HEK293T (cell line): Measurements from ENCODE around the gene DOCK1.

Experiments
- CTCF ChIA-PET: fragments of 350-600 bp; formaldehyde crosslinking; extraction: SDS; loops from one replicate; lab custom pipeline; 2021; ENCODE audit warnings: antibody characterized with exemption, inconsistent platforms; lab: Yijun Ruan, JAX
- POLR2A ChIA-PET: fragments of 350-600 bp; formaldehyde crosslinking; extraction: SDS; loops from one replicate; lab custom pipeline; 2020; ENCODE audit warnings: antibody characterized with exemption, inconsistent platforms; lab: Yijun Ruan, JAX
- DNase-seq: peaks from one replicate; pipeline ENCODE4 v3.0.0; 2012; ENCODE audit warnings: mixed read lengths; ENCODE audit errors: extremely low spot score
- ARNT ChIP-seq: fragments of 450-650 bp; IDR thresholded peaks from 2 replicates; pipeline ENCODE4 v1.6.1; 2017; ENCODE audit warnings: mild to moderate bottlenecking
- BHLHE40 ChIP-seq: fragments of 450-650 bp; IDR thresholded peaks from 2 replicates; pipeline ENCODE4 v1.6.1; 2016; ENCODE audit warnings: mild to moderate bottlenecking, moderate library complexity, borderline replicate concordance
- CTBP1 ChIP-seq: fragments of 450-650 bp; IDR thresholded peaks from 2 replicates; pipeline ENCODE4 v1.6.1; 2016; ENCODE audit warnings: borderline replicate concordance
- ELF4 ChIP-seq: fragments of 450-650 bp; IDR thresholded peaks from 2 replicates; pipeline ENCODE4 v1.6.1; 2017; ENCODE audit warnings: antibody characterized with exemption
- FOXA1 ChIP-seq: fragments of 450-650 bp; IDR thresholded peaks from 2 replicates; pipeline ENCODE4 v1.6.1; 2016; ENCODE audit warnings: mild to moderate bottlenecking
- FOXK2 ChIP-seq: fragments of 450-650 bp; IDR thresholded peaks from 2 replicates; pipeline ENCODE4 v1.6.1; 2016; ENCODE audit warnings: mild to moderate bottlenecking
- FOXM1 ChIP-seq: fragments of 450-650 bp; IDR thresholded peaks from 2 replicates; pipeline ENCODE4 v1.6.1; 2017; ENCODE audit warnings: mild to moderate bottlenecking, borderline replicate concordance
- HDGF ChIP-seq: fragments of 450-650 bp; IDR thresholded peaks from 2 replicates; pipeline ENCODE4 v1.6.1; 2017; ENCODE audit warnings: antibody characterized with exemption, borderline replicate concordance
- L3MBTL2 ChIP-seq: fragments of 450-650 bp; conservative IDR thresholded peaks from 2 replicates; pipeline ENCODE4 v1.6.1; 2016; ENCODE audit warnings: mild to moderate bottlenecking
- LEF1 ChIP-seq: fragments of 450-650 bp; IDR thresholded peaks from 2 replicates; pipeline ENCODE4 v1.6.1; 2017; ENCODE audit warnings: mild to moderate bottlenecking, borderline replicate concordance
- NFRKB ChIP-seq: fragments of 450-650 bp; IDR thresholded peaks from 2 replicates; pipeline ENCODE4 v1.6.1; 2016; ENCODE audit warnings: mild to moderate bottlenecking, moderate library complexity
- PKNOX1 ChIP-seq: fragments of 450-650 bp; IDR thresholded peaks from 2 replicates; pipeline ENCODE4 v1.6.1; 2016
- SP1 ChIP-seq: fragments of 450-650 bp; IDR thresholded peaks from 2 replicates; pipeline ENCODE4 v1.6.1; 2017
- SUZ12 ChIP-seq: fragments of 450-650 bp; IDR thresholded peaks from 2 replicates; pipeline ENCODE4 v1.6.1; 2016; ENCODE audit warnings: mild to moderate bottlenecking
- TARDBP ChIP-seq: fragments of 450-650 bp; IDR thresholded peaks from 2 replicates; pipeline ENCODE4 v1.6.1; 2016
- ZNF384 ChIP-seq: fragments of 450-650 bp; IDR thresholded peaks from 2 replicates; pipeline ENCODE4 v1.6.1; 2016

The DOCK1 gene

GRCh38 chr10:127197154-127197432 lies 291.9 kb downstream of the DOCK1 start:
- CTCF ChIA-PET = interaction anchor here (0.6 to 1.0 kb wide), 2 partner anchors 9 to 146 kb away, joined by 3 to 5 read pairs; no protein-coding TSS in a partner anchor
- no peak for DNase-seq
- TF ChIP-seq FOXA1 (no peak), SP1 (no peak), HDGF (no peak), CTBP1 (no peak), BHLHE40 (no peak), ZNF384 (no peak), NFRKB (no peak)
- POLR2A ChIA-PET = no interaction called here

- CTCF ChIA-PET = no interaction called here
These were observed 293.1 kb downstream of the DOCK1 start for GRCh38 chr10:127198307-127198706.

GRCh38 chr10:127198721-127199120 lies 293.5 kb downstream of the DOCK1 start:
- DNase-seq = no peak
- ChIA-PET POLR2A (no interaction called here), CTCF (no interaction called here)
- TF ChIP-seq ZNF384 = no peak
- TF ChIP-seq ELF4 = no peak
- TF ChIP-seq NFRKB = no peak
- TF ChIP-seq L3MBTL2 = no peak
- TF ChIP-seq SUZ12 = no peak
- no peak for TF ChIP-seq FOXK2
- TF ChIP-seq FOXM1 = no peak
- TF ChIP-seq FOXA1 = no peak
- no peak for TF ChIP-seq BHLHE40
- no peak for TF ChIP-seq SP1
- TF ChIP-seq HDGF = no peak
- TF ChIP-seq PKNOX1 = no peak
- TF ChIP-seq TARDBP = no peak

More at GRCh38 chr10:127198307-127198706, 293.1 kb downstream of the DOCK1 start:
- POLR2A ChIA-PET = no interaction called here
- no peak for DNase-seq
- TF ChIP-seq FOXK2 (no peak), TARDBP (no peak), FOXM1 (no peak), LEF1 (no peak), SP1 (no peak), BHLHE40 (no peak), CTBP1 (no peak), SUZ12 (no peak), ELF4 (no peak), ZNF384 (no peak), NFRKB (no peak), FOXA1 (no peak), PKNOX1 (no peak), HDGF (no peak)

GRCh38 chr10:127200646-127201045 lies 295.4 kb downstream of the DOCK1 start:
- CTCF ChIA-PET = no interaction called here
- no peak for DNase-seq
- no peak for TF ChIP-seq HDGF
- TF ChIP-seq FOXM1 = no peak
- TF ChIP-seq FOXK2 = no peak
- TF ChIP-seq PKNOX1 = no peak
- no peak for TF ChIP-seq NFRKB
- TF ChIP-seq BHLHE40 = no peak
- no peak for TF ChIP-seq CTBP1
- TF ChIP-seq ELF4 = no peak
- TF ChIP-seq ARNT = no peak
- no peak for TF ChIP-seq SP1
- TF ChIP-seq TARDBP = no peak
- TF ChIP-seq L3MBTL2 = no peak
- no peak for TF ChIP-seq SUZ12
- no peak for TF ChIP-seq ZNF384
- POLR2A ChIA-PET = no interaction called here

- ChIA-PET POLR2A (no interaction called here), CTCF (interaction anchor here (1.0 kb wide), 1 partner anchor 13 kb away, joined by 3 read pairs; no protein-coding TSS in a partner anchor)
- TF ChIP-seq FOXA1 (no peak), PKNOX1 (no peak), LEF1 (no peak), SUZ12 (no peak), CTBP1 (no peak), ARNT (no peak), ZNF384 (no peak), BHLHE40 (no peak), L3MBTL2 (no peak), NFRKB (no peak), ELF4 (no peak), TARDBP (no peak), HDGF (no peak), FOXM1 (no peak), SP1 (no peak), FOXK2 (no peak)
- DNase-seq = no peak
These were observed 297.8 kb downstream of the DOCK1 start for GRCh38 chr10:127203067-127203466.

- CTCF ChIA-PET = no interaction called here
- POLR2A ChIA-PET = no interaction called here
- no peak for DNase-seq
- TF ChIP-seq CTBP1 (no peak), TARDBP (no peak), BHLHE40 (no peak), SP1 (no peak), PKNOX1 (no peak), ARNT (no peak), FOXM1 (no peak), HDGF (no peak), ELF4 (no peak), LEF1 (no peak), SUZ12 (no peak), FOXA1 (no peak), ZNF384 (no peak)
These were observed 301.9 kb downstream of the DOCK1 start for GRCh38 chr10:127207081-127207480.
